Thyroid gland (tissue), 4 donors: ENCODE results near the gene NUBP2.

Source experiments
- POLR2A ChIP-seq, 2 donors: fragments of 450-650 bp; IDR thresholded peaks; one replicate each; pipeline ENCODE4 v1.6.1; 2017; ENCODE audit warnings: antibody characterized with exemption in 2 of 2, mild to moderate bottlenecking in 2 of 2, moderate library complexity in 1 of 2
- TF ChIP-seq, protein P1 (sequence below), 6 experiments: fragments of 200-600 bp in 3 of 6; fragments of 450-650 bp in 3 of 6; sonication (generic) in 3 of 6; IDR thresholded peaks; one replicate each; pipeline ENCODE4 v1.5.1; 2016 to 2019; ENCODE audit warnings: antibody characterized with exemption in 6 of 6, mild to moderate bottlenecking in 2 of 6, inconsistent platforms in 1 of 6, moderate library complexity in 1 of 6

- TF ChIP-seq POLR2A (IDR thresholded peaks at IDR 0.05), result no peak
- TF ChIP-seq, protein P1, sequence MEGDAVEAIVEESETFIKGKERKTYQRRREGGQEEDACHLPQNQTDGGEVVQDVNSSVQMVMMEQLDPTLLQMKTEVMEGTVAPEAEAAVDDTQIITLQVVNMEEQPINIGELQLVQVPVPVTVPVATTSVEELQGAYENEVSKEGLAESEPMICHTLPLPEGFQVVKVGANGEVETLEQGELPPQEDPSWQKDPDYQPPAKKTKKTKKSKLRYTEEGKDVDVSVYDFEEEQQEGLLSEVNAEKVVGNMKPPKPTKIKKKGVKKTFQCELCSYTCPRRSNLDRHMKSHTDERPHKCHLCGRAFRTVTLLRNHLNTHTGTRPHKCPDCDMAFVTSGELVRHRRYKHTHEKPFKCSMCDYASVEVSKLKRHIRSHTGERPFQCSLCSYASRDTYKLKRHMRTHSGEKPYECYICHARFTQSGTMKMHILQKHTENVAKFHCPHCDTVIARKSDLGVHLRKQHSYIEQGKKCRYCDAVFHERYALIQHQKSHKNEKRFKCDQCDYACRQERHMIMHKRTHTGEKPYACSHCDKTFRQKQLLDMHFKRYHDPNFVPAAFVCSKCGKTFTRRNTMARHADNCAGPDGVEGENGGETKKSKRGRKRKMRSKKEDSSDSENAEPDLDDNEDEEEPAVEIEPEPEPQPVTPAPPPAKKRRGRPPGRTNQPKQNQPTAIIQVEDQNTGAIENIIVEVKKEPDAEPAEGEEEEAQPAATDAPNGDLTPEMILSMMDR (IDR thresholded peaks at IDR 0.05), result no peak
Measured at GRCh38 chr16:1793578-1794220, 10.9 kb downstream of the NUBP2 start, which contains the start of gene IGFALS.
